ENCODE measurements around the gene CHGA. TPM values are rescaled to one million over a fixed set of nuclear protein-coding genes. Genes with fewer than 3 reads are reported as not detected.

Gene CHGA
- polyA plus RNA-seq, 1 donor: 708 TPM

DNA sequence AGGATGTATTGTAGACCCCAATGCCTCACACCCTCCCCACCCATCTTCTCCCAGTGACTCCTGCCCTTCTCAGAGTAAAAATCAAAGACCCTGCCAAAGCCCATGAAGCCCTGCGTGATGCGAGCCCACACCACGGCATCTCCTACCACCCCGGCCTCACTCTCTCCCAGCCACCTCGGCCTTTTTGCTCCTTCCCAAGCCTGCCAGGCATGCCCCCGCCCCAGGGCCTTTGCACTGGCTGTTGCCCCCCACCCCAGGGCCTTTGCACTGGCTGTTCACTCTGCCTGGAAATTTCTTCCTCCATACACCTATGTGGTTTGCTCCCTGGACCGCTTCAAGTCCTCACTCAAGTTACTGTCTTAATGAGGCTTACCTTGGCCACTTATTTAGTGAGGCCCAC is 5.0 kb upstream of the CHGA start:
- Histone ChIP-seq H3K27me3 (ENCODE audit: control insufficient read depth, insufficient read depth, low read length) (peaks cover 16% of the 10 kb centered on the region), H3K4me3 (ENCODE audit: low read length) (no peak overlapping the region), H3K4me1 (ENCODE audit: control insufficient read depth, insufficient read depth, low read length) (no peaks in the 10 kb centered on the region), H3K36me3 (ENCODE audit: control insufficient read depth, insufficient read depth, low read length) (no peaks in the 10 kb centered on the region), H3K9me3 (ENCODE audit: control insufficient read depth, low read depth, low read length) (no peaks in the 10 kb centered on the region), H3K27ac (ENCODE audit: low read length) (peak overlapping the region; percentile 2)
- no peak for DNase-seq
- WGBS (ENCODE audit: insufficient coverage, low lambda C conversion rate): no CpG with 5 or more reads among the region's 7 CpGs

DNA sequence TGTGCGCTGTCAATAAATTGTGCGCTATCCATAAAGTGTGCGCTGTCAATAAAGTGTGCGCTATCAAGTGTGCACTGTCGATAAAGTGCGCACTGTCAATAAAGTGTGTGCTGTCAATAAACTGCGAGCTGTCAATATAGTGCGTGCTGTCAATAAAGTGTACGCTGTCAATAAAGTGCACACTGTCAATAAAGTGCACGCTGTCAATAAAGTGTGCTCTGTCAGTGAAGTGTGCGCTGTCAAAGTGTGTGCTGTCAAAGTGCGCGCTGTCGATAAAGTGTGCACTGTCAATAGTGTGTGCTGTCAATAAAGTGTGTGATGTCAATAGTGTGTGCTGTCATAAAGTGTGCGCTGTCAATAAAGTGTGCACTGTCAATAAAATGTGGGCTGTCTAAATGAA is 2.9 kb upstream of the CHGA start:
- WGBS (ENCODE audit: insufficient coverage, low lambda C conversion rate): no CpG with 5 or more reads among the region's 15 CpGs
- Histone ChIP-seq H3K4me3 (ENCODE audit: low read length) (no peak overlapping the region), H3K9me3 (ENCODE audit: control insufficient read depth, low read depth, low read length) (no peaks in the 10 kb centered on the region), H3K36me3 (ENCODE audit: control insufficient read depth, insufficient read depth, low read length) (no peaks in the 10 kb centered on the region), H3K27me3 (ENCODE audit: control insufficient read depth, insufficient read depth, low read length) (peaks cover 28% of the 10 kb centered on the region), H3K27ac (ENCODE audit: low read length) (no peak overlapping the region), H3K4me1 (ENCODE audit: control insufficient read depth, insufficient read depth, low read length) (peaks cover 3% of the 10 kb centered on the region)
- no peak for DNase-seq

DNA sequence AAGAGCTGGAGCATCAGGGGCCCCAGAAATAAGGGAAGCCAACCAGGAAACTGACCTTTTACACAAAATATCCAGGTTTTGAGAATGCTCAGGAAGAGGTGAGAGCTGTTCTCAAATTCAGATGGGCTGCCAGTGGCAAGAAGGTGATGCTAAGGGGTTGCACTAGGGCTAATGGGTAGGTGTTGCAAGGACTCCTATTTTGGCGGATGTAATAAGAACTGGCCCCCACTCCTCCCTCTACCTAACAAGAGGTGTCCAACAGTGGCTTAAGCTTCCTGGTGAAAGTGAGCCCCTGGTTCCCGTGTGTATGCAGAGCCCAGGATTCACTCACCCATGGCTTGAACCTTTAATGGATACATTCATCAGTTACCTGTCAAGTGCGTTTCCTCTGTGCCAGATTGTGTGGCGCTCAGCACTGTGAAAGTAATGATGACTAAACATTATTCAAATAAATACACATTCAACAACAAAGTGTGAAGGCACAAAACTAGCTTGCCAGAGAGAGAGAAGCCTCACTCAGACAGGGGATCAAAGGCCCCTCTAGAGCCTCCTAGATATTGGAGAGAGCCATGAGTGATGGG is 705 bp upstream of the CHGA start:
- DNase-seq: no peak
- WGBS (ENCODE audit: insufficient coverage, low lambda C conversion rate): no CpG with 5 or more reads among the region's 4 CpGs
- peaks cover 30% of the 10 kb centered on the region for H3K27me3 ChIP-seq (ENCODE audit: control insufficient read depth, insufficient read depth, low read length)

DNA sequence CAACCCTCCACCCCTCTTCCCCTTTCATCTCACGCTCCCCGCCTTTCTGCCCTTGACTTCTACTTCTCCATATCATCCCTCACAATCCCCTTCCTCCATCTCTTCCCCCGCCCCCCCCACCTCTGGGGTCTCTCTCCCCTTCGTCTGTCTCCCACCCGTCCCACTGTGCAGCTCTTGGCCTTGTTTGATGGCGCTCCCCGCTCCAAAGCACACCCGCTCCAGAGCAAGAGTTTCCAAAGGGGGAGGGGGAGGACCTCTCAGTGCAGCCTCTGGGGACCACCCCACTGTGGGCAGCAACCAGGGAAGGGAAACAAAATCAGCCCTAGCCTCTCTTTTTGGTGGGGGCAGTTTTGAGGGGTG is 774 bp downstream of the CHGA start:
- H3K9me3 ChIP-seq (ENCODE audit: control insufficient read depth, low read depth, low read length): no peaks in the 10 kb centered on the region
- peaks cover 30% of the 10 kb centered on the region for H3K27me3 ChIP-seq (ENCODE audit: control insufficient read depth, insufficient read depth, low read length)
- peak overlapping the region; percentile 4 for H3K4me3 ChIP-seq (ENCODE audit: low read length)
- H3K36me3 ChIP-seq (ENCODE audit: control insufficient read depth, insufficient read depth, low read length): no peaks in the 10 kb centered on the region
- H3K27ac ChIP-seq (ENCODE audit: low read length): no peak overlapping the region
- no peak for DNase-seq
- WGBS (ENCODE audit: insufficient coverage, low lambda C conversion rate): no CpG with 5 or more reads among the region's 8 CpGs
- H3K4me1 ChIP-seq (ENCODE audit: control insufficient read depth, insufficient read depth, low read length): peaks cover 3% of the 10 kb centered on the region

More for the DNA sequence above, 705 bp upstream of the CHGA start:
- no peak overlapping the region for H3K27ac ChIP-seq (ENCODE audit: low read length)
- peaks cover 3% of the 10 kb centered on the region for H3K4me1 ChIP-seq (ENCODE audit: control insufficient read depth, insufficient read depth, low read length)
- H3K36me3 ChIP-seq (ENCODE audit: control insufficient read depth, insufficient read depth, low read length): no peaks in the 10 kb centered on the region
- no peaks in the 10 kb centered on the region for H3K9me3 ChIP-seq (ENCODE audit: control insufficient read depth, low read depth, low read length)
- peak overlapping the region; percentile 13 for H3K4me3 ChIP-seq (ENCODE audit: low read length)

DNA sequence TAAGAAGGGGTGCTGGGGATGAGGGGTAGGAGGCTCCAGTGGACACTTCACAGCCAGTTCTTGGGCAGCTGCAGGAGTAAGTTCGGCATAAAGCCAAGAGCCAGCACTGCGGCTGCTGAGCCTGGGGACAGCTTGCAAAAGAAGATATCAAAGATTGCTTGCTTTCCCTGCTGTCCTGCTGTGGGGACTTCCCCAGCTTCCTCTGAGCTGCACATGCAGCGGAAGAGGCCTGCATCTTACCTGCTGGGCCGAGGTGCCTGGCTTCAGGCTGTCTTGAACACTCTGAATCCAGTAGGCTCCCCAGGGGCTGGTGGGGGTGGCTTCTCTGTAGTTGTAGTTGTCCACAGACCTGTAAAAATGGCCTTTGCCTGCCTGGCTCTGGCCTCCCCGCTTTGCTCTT is 1.3 kb downstream of the CHGA start:
- no peak for DNase-seq
- Histone ChIP-seq H3K27me3 (ENCODE audit: control insufficient read depth, insufficient read depth, low read length) (peaks cover 30% of the 10 kb centered on the region), H3K4me1 (ENCODE audit: control insufficient read depth, insufficient read depth, low read length) (peaks cover 3% of the 10 kb centered on the region), H3K27ac (ENCODE audit: low read length) (no peak overlapping the region), H3K4me3 (ENCODE audit: low read length) (no peak overlapping the region), H3K9me3 (ENCODE audit: control insufficient read depth, low read depth, low read length) (no peaks in the 10 kb centered on the region), H3K36me3 (ENCODE audit: control insufficient read depth, insufficient read depth, low read length) (no peaks in the 10 kb centered on the region)
- no CpG with 5 or more reads among the region's 5 CpGs for whole genome bisulfite sequencing (ENCODE audit: insufficient coverage, low lambda C conversion rate)

DNA sequence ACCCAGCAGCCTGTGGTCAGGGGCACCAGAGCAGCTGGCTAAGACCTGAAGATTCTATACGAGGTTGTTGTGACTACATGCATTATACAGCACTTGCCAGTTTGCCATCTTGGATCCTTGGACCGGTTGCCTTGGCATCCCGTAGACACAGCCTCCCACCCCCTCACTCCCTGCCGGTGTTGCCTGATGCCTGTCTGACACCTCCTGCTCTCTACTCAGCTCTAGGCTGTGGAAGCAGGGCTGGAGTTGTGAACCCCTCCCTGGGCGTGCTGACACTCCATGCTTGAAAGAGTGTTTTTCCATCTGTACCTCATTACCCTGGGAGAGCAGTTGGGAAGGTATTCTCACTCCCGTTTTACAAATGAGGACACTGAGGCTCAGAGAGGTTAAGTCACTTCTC is 2.5 kb downstream of the CHGA start:
- H3K36me3 ChIP-seq (ENCODE audit: control insufficient read depth, insufficient read depth, low read length): no peaks in the 10 kb centered on the region
- H3K4me3 ChIP-seq (ENCODE audit: low read length): no peak overlapping the region
- H3K4me1 ChIP-seq (ENCODE audit: control insufficient read depth, insufficient read depth, low read length): peaks cover 3% of the 10 kb centered on the region
- H3K27ac ChIP-seq (ENCODE audit: low read length): no peak overlapping the region
- H3K9me3 ChIP-seq (ENCODE audit: control insufficient read depth, low read depth, low read length): no peaks in the 10 kb centered on the region
- DNase-seq: no peak
- no CpG with 5 or more reads among the region's 6 CpGs for WGBS (ENCODE audit: insufficient coverage, low lambda C conversion rate)
- H3K27me3 ChIP-seq (ENCODE audit: control insufficient read depth, insufficient read depth, low read length): peaks cover 30% of the 10 kb centered on the region

DNA sequence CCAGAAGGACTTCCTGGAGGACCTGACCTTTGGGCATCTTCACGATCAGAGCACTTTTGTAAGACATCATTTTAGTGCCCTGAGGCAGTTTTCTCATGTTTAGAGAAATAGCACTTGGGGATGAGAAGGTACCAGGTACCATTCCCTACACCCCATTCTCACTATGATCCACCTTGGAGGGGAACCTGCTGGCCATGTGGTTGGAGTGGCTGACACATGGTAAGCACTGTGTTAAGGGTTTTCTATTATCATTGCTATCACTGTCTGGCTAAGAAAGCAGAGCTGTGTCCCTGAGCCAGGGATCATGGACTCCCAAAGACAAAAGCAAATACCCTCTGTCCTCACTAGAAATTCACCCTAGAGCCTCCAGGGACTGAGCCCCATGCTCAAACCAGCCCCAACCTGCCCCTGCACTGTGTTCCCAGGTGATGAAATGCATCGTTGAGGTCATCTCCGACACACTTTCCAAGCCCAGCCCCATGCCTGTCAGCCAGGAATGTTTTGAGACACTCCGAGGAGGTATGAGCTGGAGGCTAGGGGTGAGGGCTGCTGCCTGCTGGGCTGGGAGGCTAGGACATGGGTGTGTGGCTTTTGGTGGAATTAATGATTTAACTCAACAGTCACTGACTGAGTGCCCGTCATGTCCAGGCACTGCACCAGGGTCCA is 3.4 kb downstream of the CHGA start:
- peaks cover 25% of the 10 kb centered on the region for H3K27me3 ChIP-seq (ENCODE audit: control insufficient read depth, insufficient read depth, low read length)
- no peak overlapping the region for H3K27ac ChIP-seq (ENCODE audit: low read length)
- H3K4me1 ChIP-seq (ENCODE audit: control insufficient read depth, insufficient read depth, low read length): peaks cover 3% of the 10 kb centered on the region
- DNase-seq: no peak
- no peak overlapping the region for H3K4me3 ChIP-seq (ENCODE audit: low read length)
- no peaks in the 10 kb centered on the region for H3K9me3 ChIP-seq (ENCODE audit: control insufficient read depth, low read depth, low read length)
- no peaks in the 10 kb centered on the region for H3K36me3 ChIP-seq (ENCODE audit: control insufficient read depth, insufficient read depth, low read length)
- WGBS (ENCODE audit: insufficient coverage, low lambda C conversion rate): no CpG with 5 or more reads among the region's 5 CpGs

DNA sequence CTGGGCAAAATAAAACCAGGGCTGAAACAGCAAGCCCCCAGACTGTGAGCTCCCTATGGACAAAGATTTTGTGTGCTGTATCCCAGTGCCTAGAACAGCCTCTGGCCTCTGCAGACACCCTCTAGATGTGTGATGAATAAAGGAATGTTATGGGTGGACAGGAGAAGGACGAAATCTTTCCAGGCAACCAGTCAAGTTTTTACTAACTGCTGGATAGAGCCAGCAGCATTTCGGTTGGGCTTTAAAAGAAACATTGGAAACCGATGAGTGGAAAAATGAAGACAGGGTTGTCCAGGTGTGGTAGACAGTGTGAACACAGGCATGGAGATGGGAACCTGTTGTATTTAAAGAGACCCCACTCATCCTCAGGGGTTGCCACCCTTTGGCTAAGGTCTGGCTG is 4.0 kb downstream of the CHGA start:
- WGBS (ENCODE audit: insufficient coverage, low lambda C conversion rate): no CpG with 5 or more reads among the region's 3 CpGs
- Histone ChIP-seq H3K36me3 (ENCODE audit: control insufficient read depth, insufficient read depth, low read length) (no peaks in the 10 kb centered on the region), H3K4me3 (ENCODE audit: low read length) (no peak overlapping the region), H3K4me1 (ENCODE audit: control insufficient read depth, insufficient read depth, low read length) (peaks cover 3% of the 10 kb centered on the region), H3K27me3 (ENCODE audit: control insufficient read depth, insufficient read depth, low read length) (peaks cover 22% of the 10 kb centered on the region), H3K9me3 (ENCODE audit: control insufficient read depth, low read depth, low read length) (no peaks in the 10 kb centered on the region), H3K27ac (ENCODE audit: low read length) (no peak overlapping the region)
- DNase-seq: no peak

DNA sequence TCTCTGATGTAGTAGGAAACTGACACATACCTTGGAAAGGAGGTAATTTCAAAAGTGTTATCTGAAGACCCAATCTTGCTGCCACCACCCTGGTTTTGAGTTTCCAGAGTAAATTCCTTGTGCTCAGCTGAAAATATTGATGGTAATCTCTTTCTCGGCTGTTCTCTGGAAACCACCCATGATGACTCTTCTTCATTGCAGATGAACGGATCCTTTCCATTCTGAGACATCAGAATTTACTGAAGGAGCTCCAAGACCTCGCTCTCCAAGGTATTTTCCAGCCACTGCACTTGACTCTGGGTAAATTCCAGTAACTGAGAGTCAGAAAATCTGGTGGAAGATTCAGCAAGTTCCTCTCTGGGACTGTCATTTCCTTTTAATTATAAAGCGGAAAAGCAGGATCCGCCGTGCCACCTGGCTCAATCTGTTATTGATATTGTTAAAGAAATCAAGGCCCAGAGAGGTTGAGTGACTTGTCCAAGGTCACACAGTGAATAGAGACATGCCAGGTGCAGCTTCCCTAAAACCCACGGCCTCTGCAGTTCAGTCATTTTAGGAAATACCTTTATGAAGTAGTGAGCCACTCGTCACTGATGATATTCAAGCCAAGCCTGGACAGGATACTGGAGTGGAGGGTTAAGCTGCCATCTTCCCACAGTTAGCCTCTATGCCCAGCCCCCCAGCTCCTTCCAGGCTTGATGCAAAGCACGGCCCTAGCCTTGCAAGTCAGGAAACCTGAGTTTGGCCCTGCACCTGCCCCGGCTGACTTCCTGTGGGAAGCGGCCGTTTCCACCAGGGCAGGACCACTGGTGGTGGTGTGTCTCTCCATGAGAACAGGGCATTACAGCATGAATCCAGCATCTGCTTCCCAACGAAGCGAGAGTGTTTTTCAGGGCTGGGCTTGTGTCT is 4.7 kb downstream of the CHGA start:
- Histone ChIP-seq H3K27ac (ENCODE audit: low read length) (no peak overlapping the region), H3K4me3 (ENCODE audit: low read length) (no peak overlapping the region), H3K27me3 (ENCODE audit: control insufficient read depth, insufficient read depth, low read length) (peaks cover 18% of the 10 kb centered on the region), H3K4me1 (ENCODE audit: control insufficient read depth, insufficient read depth, low read length) (peaks cover 3% of the 10 kb centered on the region), H3K36me3 (ENCODE audit: control insufficient read depth, insufficient read depth, low read length) (no peaks in the 10 kb centered on the region), H3K9me3 (ENCODE audit: control insufficient read depth, low read depth, low read length) (no peaks in the 10 kb centered on the region)
- no peak for DNase-seq
- WGBS (ENCODE audit: insufficient coverage, low lambda C conversion rate): no CpG with 5 or more reads among the region's 14 CpGs

DNA sequence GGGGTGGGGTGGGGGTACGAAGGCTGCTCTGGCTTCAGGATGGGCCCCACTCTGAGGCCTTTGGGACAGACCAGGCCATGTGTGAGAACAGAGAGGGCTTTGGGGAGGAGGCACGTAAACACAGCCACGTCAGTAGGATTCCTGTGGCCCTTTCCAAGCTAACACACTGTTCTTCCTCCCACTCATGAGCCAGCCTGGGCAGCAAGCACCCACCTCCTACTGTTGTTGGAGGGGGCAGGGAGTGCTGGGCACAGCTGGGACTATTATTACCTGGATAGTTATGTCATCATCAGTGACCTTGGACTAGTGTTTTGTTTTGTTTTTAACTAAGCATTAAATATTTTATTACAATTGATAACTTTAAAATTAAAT is 5.3 kb downstream of the CHGA start:
- WGBS (ENCODE audit: insufficient coverage, low lambda C conversion rate): no CpG with 5 or more reads among the region's 3 CpGs
- no peaks in the 10 kb centered on the region for H3K36me3 ChIP-seq (ENCODE audit: control insufficient read depth, insufficient read depth, low read length)
- H3K4me3 ChIP-seq (ENCODE audit: low read length): no peak overlapping the region
- H3K9me3 ChIP-seq (ENCODE audit: control insufficient read depth, low read depth, low read length): no peaks in the 10 kb centered on the region
- H3K4me1 ChIP-seq (ENCODE audit: control insufficient read depth, insufficient read depth, low read length): peaks cover 3% of the 10 kb centered on the region
- peaks cover 13% of the 10 kb centered on the region for H3K27me3 ChIP-seq (ENCODE audit: control insufficient read depth, insufficient read depth, low read length)
- no peak for DNase-seq
- no peak overlapping the region for H3K27ac ChIP-seq (ENCODE audit: low read length)

Measured in large intestine (tissue), 3 donors.